Spinal cord (tissue), 10 donors: Measurements from ENCODE around the gene ZMYND8. TPM values are rescaled to one million over a fixed set of nuclear protein-coding genes. Genes with fewer than 3 reads are reported as not detected.
"Not testable (repeated sequence)": the region's sequence is repeated elsewhere in the genome, so short reads cannot be mapped to it uniquely, and the experiment has no call there.

Experiments used
- DNase-seq, 6 donors: peaks; one replicate each; pipeline versions ENCODE4 v3.0.0 to v3.0.0-alpha.2; 2013 to 2015; ENCODE audit warnings: low spot score in 6 of 6, low read depth in 4 of 6
- H3K27ac ChIP-seq: one replicate; pipeline ENCODE4 v1.5.1; 2013; ENCODE audit warnings: low read depth, low read length, control low read depth
- H3K27me3 ChIP-seq: one replicate; pipeline ENCODE4 v1.6.1; 2013; ENCODE audit warnings: low read length; ENCODE audit not compliant: control insufficient read depth, insufficient read depth
- H3K36me3 ChIP-seq: one replicate; pipeline ENCODE4 v1.6.1; 2013; ENCODE audit warnings: low read length; ENCODE audit not compliant: control insufficient read depth, insufficient read depth
- H3K4me1 ChIP-seq: one replicate; pipeline ENCODE4 v1.6.1; 2013; ENCODE audit warnings: low read length; ENCODE audit not compliant: control insufficient read depth, insufficient read depth
- H3K4me3 ChIP-seq: one replicate; pipeline ENCODE4 v1.5.1; 2013; ENCODE audit warnings: low read depth, low read length, control low read depth
- H3K9me3 ChIP-seq: one replicate; pipeline ENCODE4 v1.6.1; 2013; ENCODE audit warnings: low read length; ENCODE audit not compliant: control insufficient read depth, insufficient read depth
- WGBS: methylation state at CpG from one replicate; pipeline ENCODE4 v1.1.5; 2013; ENCODE audit warnings: missing lambda C conversion rate; ENCODE audit not compliant: insufficient coverage; 5-methylcytosine and 5-hydroxymethylcytosine counted together
- polyA plus RNA-seq, 2 donors: library from polyadenylated mRNA; unstranded; fragments of 120-200 nt; gene quantifications; one replicate each; pipeline ENCODE4 v1.2.1, GENCODE V29; 2013; ENCODE audit not compliant: insufficient read length in 2 of 2
- total RNA-seq, 2 donors: library from RNA; depleted of rRNA in 1 of 2; stranded (reverse); fragments of 120-200 nt in 1 of 2; fragments of >200 nt in 1 of 2; gene quantifications; one replicate each; pipeline versions ENCODE4 v1.2.3 to v1.2.4, GENCODE V29; 2013 to 2014
- donor health status: healthy.

Gene ZMYND8
- total and polyA plus RNA-seq, 4 donors, result 31.1 to 45.8 (median 37.4) TPM

DNA sequence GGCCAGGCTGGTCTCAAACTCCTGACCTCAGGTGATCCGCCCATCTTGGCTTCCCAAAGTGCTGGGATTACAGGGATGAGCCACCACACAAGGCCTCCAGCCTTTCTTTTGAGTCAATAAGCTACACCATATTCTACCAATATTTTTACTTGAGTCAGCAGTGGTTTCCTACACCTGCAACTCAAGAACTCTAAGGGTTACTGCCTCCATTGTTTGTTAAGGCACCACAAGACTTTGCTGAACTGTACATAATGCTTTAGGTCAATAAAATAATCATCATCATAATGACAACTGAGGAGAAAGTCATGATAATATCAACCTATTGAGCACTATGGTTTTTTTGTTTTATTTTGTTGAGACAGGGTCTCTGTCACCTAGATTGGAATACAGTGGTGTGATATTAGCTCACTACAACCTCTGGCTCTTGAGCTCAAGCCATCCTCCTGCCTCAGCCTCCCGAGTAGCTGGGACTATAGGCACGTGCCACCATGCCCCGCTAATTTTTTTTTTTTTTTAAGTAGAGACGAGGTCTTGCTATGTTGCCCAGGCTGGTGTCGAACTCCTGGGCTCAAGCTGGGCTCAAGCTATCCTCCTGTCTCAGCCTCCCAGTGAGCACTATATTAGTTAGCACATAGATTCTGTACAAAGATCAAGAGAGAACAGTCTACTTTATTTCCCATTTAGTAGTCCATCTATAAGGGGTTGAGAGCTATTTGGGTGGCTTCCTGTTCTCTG, 34.9 kb upstream of the ZMYND8 start:
- no peaks in the 10 kb centered on the region for H3K4me1 ChIP-seq
- no peak overlapping the region for H3K27ac ChIP-seq
- WGBS, result 85% methylated on average over 4 of the region's 6 CpGs
- H3K36me3 ChIP-seq, result no peaks in the 10 kb centered on the region
- H3K4me3 ChIP-seq, result no peak overlapping the region
- DNase-seq, result no peak
- no peaks in the 10 kb centered on the region for H3K9me3 ChIP-seq
- no peaks in the 10 kb centered on the region for H3K27me3 ChIP-seq

DNA sequence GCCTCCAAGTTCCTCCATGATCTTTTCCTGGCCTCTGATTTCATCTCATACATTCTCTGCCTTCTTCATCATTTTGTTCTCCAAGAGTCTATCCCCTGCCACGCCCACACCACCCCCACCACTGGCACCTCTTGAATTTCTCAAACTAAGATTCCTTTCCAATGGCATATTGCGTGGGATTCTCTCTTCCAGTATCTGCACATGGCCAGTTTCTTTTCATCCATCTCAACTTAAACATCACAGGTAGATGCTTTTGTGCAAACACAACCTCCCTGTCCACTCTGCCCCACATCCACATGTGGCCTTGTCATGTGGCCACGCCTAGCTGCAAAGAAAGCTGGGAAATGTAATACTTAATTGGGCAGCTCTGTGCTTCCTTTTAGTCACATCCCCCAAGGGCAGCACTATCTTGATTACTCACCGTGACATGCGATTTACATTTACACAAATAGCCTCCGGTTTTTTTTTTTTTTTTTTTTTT, 33.4 kb upstream of the ZMYND8 start:
- Histone ChIP-seq H3K27ac (no peak overlapping the region), H3K27me3 (no peaks in the 10 kb centered on the region)
- WGBS, result 93% methylated on average over 2 of the region's 6 CpGs

GRCh38 chr20:47385968-47386367, 29.5 kb upstream of the ZMYND8 start:
- 100% methylated on average over 3 of the region's 5 CpGs for WGBS
- not testable (repeated sequence) for H3K27me3 ChIP-seq, H3K4me3 ChIP-seq, H3K4me1 ChIP-seq, H3K36me3 ChIP-seq, DNase-seq, H3K27ac ChIP-seq, H3K9me3 ChIP-seq

More for the DNA sequence above, 33.4 kb upstream of the ZMYND8 start:
- H3K36me3 ChIP-seq, result no peaks in the 10 kb centered on the region
- H3K4me1 ChIP-seq, result no peaks in the 10 kb centered on the region
- DNase-seq, result no peak
- H3K4me3 ChIP-seq, result no peak overlapping the region
- H3K9me3 ChIP-seq, result no peaks in the 10 kb centered on the region

- Histone ChIP-seq H3K27ac (no peak overlapping the region), H3K27me3 (no peaks in the 10 kb centered on the region), H3K4me1 (peaks cover 9% of the 10 kb centered on the region), H3K4me3 (no peak overlapping the region), H3K9me3 (no peaks in the 10 kb centered on the region), H3K36me3 (no peaks in the 10 kb centered on the region)
- no peak for DNase-seq
- WGBS, result 83% methylated on average over 3 of the region's 5 CpGs
Measured at GRCh38 chr20:47382746-47383415, 26.4 kb upstream of the ZMYND8 start.

- Histone ChIP-seq H3K9me3 (no peaks in the 10 kb centered on the region), H3K27me3 (no peaks in the 10 kb centered on the region), H3K4me3 (no peak overlapping the region), H3K27ac (no peak overlapping the region), H3K4me1 (peaks cover 9% of the 10 kb centered on the region), H3K36me3 (no peaks in the 10 kb centered on the region)
- no peak for DNase-seq
- WGBS, result 100% methylated on average over 1 of the region's 4 CpGs
Measured at GRCh38 chr20:47380481-47380880, 24.0 kb upstream of the ZMYND8 start.

DNA sequence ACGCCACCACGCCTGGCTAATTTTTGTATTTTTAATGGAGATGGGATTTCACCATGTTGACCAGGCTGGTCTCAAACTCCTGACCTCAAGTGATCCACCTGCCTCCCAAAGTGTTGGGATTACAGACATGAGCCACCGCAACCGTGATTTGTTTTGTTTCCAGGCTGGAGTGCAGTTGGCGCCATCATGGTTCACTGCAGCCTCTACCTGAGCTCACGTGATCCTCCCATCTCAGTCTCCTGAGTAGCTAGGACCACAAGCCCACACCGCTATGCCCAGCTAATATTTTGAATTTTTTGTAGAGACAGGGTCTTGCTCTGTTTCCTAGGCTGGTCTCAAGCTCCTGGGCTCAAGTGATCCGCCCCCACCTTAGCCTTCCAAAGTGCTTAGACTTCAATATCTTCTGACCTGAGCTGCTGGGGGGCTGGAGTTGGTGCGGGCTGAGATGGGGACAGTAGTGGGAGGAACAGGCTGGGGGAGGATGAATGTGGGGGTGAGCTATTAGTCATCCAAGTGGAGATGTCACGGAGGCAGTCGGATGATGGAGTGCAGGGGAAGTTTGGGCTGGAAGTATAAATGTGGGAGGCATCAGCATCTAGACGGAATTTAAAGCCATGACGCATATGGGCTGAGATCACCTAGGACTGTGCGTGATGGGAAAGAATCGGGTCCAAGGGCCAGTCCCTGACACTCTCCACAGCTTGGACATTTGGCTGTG, 23.1 kb upstream of the ZMYND8 start:
- WGBS, result 95% methylated on average over 11 of the region's 15 CpGs
- Histone ChIP-seq H3K9me3 (no peaks in the 10 kb centered on the region), H3K36me3 (no peaks in the 10 kb centered on the region), H3K4me3 (no peak overlapping the region), H3K27ac (no peak overlapping the region), H3K4me1 (peaks cover 9% of the 10 kb centered on the region), H3K27me3 (no peaks in the 10 kb centered on the region)
- DNase-seq, result no peak

- no peak for DNase-seq
- no peaks in the 10 kb centered on the region for H3K9me3 ChIP-seq
- H3K27ac ChIP-seq, result no peak overlapping the region
- H3K4me3 ChIP-seq, result no peak overlapping the region
- 89% methylated on average over 1 of the region's 4 CpGs for WGBS
- no peaks in the 10 kb centered on the region for H3K27me3 ChIP-seq
- H3K4me1 ChIP-seq, result no peaks in the 10 kb centered on the region
- no peaks in the 10 kb centered on the region for H3K36me3 ChIP-seq
Measured at GRCh38 chr20:47377122-47377722, 20.7 kb upstream of the ZMYND8 start.

- H3K36me3 ChIP-seq, H3K4me3 ChIP-seq, H3K27ac ChIP-seq, H3K9me3 ChIP-seq, H3K4me1 ChIP-seq, DNase-seq, H3K27me3 ChIP-seq: not testable (repeated sequence)
- WGBS, result 89% methylated on average over 2 of the region's 7 CpGs
Measured at GRCh38 chr20:47376096-47376643, 19.7 kb upstream of the ZMYND8 start.

- not testable (repeated sequence) for H3K4me1 ChIP-seq, H3K27ac ChIP-seq, H3K4me3 ChIP-seq, DNase-seq, H3K36me3 ChIP-seq, H3K27me3 ChIP-seq, H3K9me3 ChIP-seq
- WGBS, result 100% methylated on average over 6 of the region's 8 CpGs
Measured at GRCh38 chr20:47374121-47374520, 17.6 kb upstream of the ZMYND8 start.
